IMR-90 (cell line): Measurements from ENCODE around the gene CHTF8. TPM values are rescaled to one million over a fixed set of nuclear protein-coding genes. Genes with fewer than 3 reads are reported as not detected.

ENCODE experiments used
- ATAC-seq: fragments of 200-7000 bp; cut with Tn5 transposase; 2 replicates; pipeline ENCODE4 v1.9.1; 2020; ENCODE audit warnings: low read depth, mild to moderate bottlenecking, moderate library complexity
- BruUV-seq: library from RNA; stranded (reverse); fragments of 400-500 nt; replicated peaks from 2 replicates; lab custom pipeline; 2021; lab: Mats Ljungman, UMichigan
- CTCF ChIA-PET: fragments of 300-600 bp; formaldehyde crosslinking; extraction: SDS; loops from one replicate; lab custom pipeline; 2021; ENCODE audit warnings: antibody characterized with exemption; lab: Yijun Ruan, JAX
- POLR2A ChIA-PET: fragments of 300-600 bp; sonication (Branson Sonifier 250); formaldehyde crosslinking; loops from one replicate; lab custom pipeline; 2022; ENCODE audit warnings: antibody characterized with exemption; ENCODE audit not compliant: unreplicated experiment; lab: Charles Lee
- DNase-seq: peaks from one replicate; pipeline ENCODE4 v3.0.0; 2013
- H2AFZ ChIP-seq: replicated peaks from 2 replicates; pipeline ENCODE3; 2013; ENCODE audit warnings: low read length, mild to moderate bottlenecking; ENCODE audit not compliant: poor library complexity
- H2AK5ac ChIP-seq: 2 replicates; pipeline ENCODE4 v1.6.1; 2013; ENCODE audit warnings: low read depth, low read length, inconsistent platforms
- H2AK9ac ChIP-seq: replicated peaks from 2 replicates; pipeline ENCODE3; 2013; ENCODE audit warnings: mild to moderate bottlenecking, low read depth, low read length, moderate library complexity; ENCODE audit not compliant: poor library complexity
- H2BK120ac ChIP-seq: 2 replicates; pipeline ENCODE4 v1.6.1; 2013; ENCODE audit warnings: low read depth, low read length, inconsistent platforms
- H2BK15ac ChIP-seq: 3 replicates; pipeline ENCODE4 v1.6.1; 2013; ENCODE audit warnings: low read depth, low read length, inconsistent platforms
- H2BK20ac ChIP-seq: 2 replicates; pipeline ENCODE4 v1.6.1; 2013; ENCODE audit warnings: low read depth, mild to moderate bottlenecking, inconsistent platforms, low read length, moderate library complexity
- H2BK5ac ChIP-seq: 2 replicates; pipeline ENCODE4 v1.6.1; 2013; ENCODE audit warnings: mild to moderate bottlenecking, low read depth, low read length, inconsistent platforms; ENCODE audit not compliant: poor library complexity, severe bottlenecking
- H3K14ac ChIP-seq: replicated peaks from 2 replicates; pipeline ENCODE4 v1.6.1; 2013; ENCODE audit warnings: low read depth, low read length, inconsistent platforms
- H3K18ac ChIP-seq: 2 replicates; pipeline ENCODE4 v1.6.1; 2013; ENCODE audit warnings: low read depth, low read length, control low read depth
- H3K23ac ChIP-seq: 2 replicates; pipeline ENCODE4 v1.6.1; 2013; ENCODE audit warnings: low read depth, low read length, inconsistent platforms
- H3K27ac ChIP-seq: 2 replicates; pipeline ENCODE4 v1.5.1; 2013; ENCODE audit warnings: mild to moderate bottlenecking, control low read depth, low read length; ENCODE audit not compliant: insufficient read depth
- H3K27me3 ChIP-seq: 2 replicates; pipeline ENCODE4 v1.6.1; 2013; ENCODE audit warnings: low read length; ENCODE audit not compliant: control insufficient read depth, insufficient read depth
- H3K36me3 ChIP-seq: 2 replicates; pipeline ENCODE4 v1.6.1; 2013; ENCODE audit warnings: low read length, mixed read lengths; ENCODE audit not compliant: control insufficient read depth, insufficient read depth
- H3K4ac ChIP-seq: 2 replicates; pipeline ENCODE4 v1.6.1; 2013; ENCODE audit warnings: low read depth, low read length, inconsistent platforms
- H3K4me1 ChIP-seq: 2 replicates; pipeline ENCODE4 v1.6.1; 2013; ENCODE audit warnings: low read length, mixed read lengths; ENCODE audit not compliant: control insufficient read depth, insufficient read depth
- H3K4me2 ChIP-seq: 2 replicates; pipeline ENCODE4 v1.6.1; 2013; ENCODE audit warnings: low read depth, mild to moderate bottlenecking, control low read depth, low read length, moderate library complexity
- H3K4me3 ChIP-seq: 2 replicates; pipeline ENCODE4 v1.5.1; 2013; ENCODE audit warnings: low read depth, mild to moderate bottlenecking, control low read depth, low read length, moderate library complexity; ENCODE audit not compliant: insufficient read depth
- H3K56ac ChIP-seq: 2 replicates; pipeline ENCODE4 v1.6.1; 2013; ENCODE audit warnings: low read length, inconsistent platforms; ENCODE audit not compliant: insufficient read depth; ENCODE audit errors: extremely low read depth
- H3K79me1 ChIP-seq, 2 experiments: 2 replicates each; pipeline ENCODE4 v1.6.1; 2013; ENCODE audit warnings: low read length in 2 of 2, inconsistent platforms in 1 of 2, low read depth in 1 of 2
- H3K9ac ChIP-seq: 2 replicates; pipeline ENCODE4 v1.6.1; 2013; ENCODE audit warnings: low read depth, low read length, control low read depth
- H3K9me1 ChIP-seq: 2 replicates; pipeline ENCODE4 v1.6.1; 2013; ENCODE audit warnings: low read length, inconsistent platforms; ENCODE audit not compliant: insufficient read depth
- H3K9me3 ChIP-seq: 2 replicates; pipeline ENCODE4 v1.6.1; 2013; ENCODE audit warnings: low read length; ENCODE audit not compliant: control insufficient read depth, insufficient read depth
- H4K20me1 ChIP-seq: 2 replicates; pipeline ENCODE4 v1.6.1; 2013; ENCODE audit warnings: low read length, inconsistent platforms; ENCODE audit not compliant: insufficient read depth
- H4K5ac ChIP-seq: 2 replicates; pipeline ENCODE4 v1.6.1; 2013; ENCODE audit warnings: mild to moderate bottlenecking, low read depth, low read length, control low read depth
- H4K8ac ChIP-seq, 2 experiments: 2 replicates each; pipeline ENCODE4 v1.6.1; 2013; ENCODE audit warnings: low read depth in 2 of 2, low read length in 2 of 2, control low read depth in 1 of 2, inconsistent platforms in 1 of 2
- H4K91ac ChIP-seq: 2 replicates; pipeline ENCODE4 v1.6.1; 2013; ENCODE audit warnings: low read depth, low read length, inconsistent platforms; ENCODE audit not compliant: insufficient read depth
- BHLHE40 ChIP-seq: fragments of 150-350 bp; IDR thresholded peaks from 2 replicates; pipeline ENCODE4 v1.6.1; 2016; ENCODE audit warnings: mild to moderate bottlenecking, low read depth, low read length
- CHD1 ChIP-seq: IDR thresholded peaks from 2 replicates; pipeline ENCODE4 v1.6.1; 2012; ENCODE audit warnings: low read depth, low read length, improper control_type of control experiment
- CTCF ChIP-seq: conservative IDR thresholded peaks from 2 replicates; pipeline ENCODE4 v1.5.1; 2012; ENCODE audit warnings: mild to moderate bottlenecking, low read depth, low read length, improper control_type of control experiment
- FOS ChIP-seq: fragments of 150-350 bp; IDR thresholded peaks from 2 replicates; pipeline ENCODE4 v1.6.1; 2016; ENCODE audit warnings: low read depth, low read length
- MAFK ChIP-seq: IDR thresholded peaks from 2 replicates; pipeline ENCODE4 v1.6.1; 2012; ENCODE audit warnings: low read depth, low read length, improper control_type of control experiment
- MAZ ChIP-seq: IDR thresholded peaks from 2 replicates; pipeline ENCODE4 v1.6.1; 2012; ENCODE audit warnings: low read depth, mild to moderate bottlenecking, low read length, improper control_type of control experiment, moderate library complexity, borderline replicate concordance
- MXI1 ChIP-seq: IDR thresholded peaks from 2 replicates; pipeline ENCODE4 v1.6.1; 2012; ENCODE audit warnings: low read depth, mild to moderate bottlenecking, low read length, moderate library complexity, borderline replicate concordance
- POLR2A ChIP-seq: IDR thresholded peaks from 2 replicates; pipeline ENCODE4 v1.6.1; 2012; ENCODE audit warnings: mild to moderate bottlenecking, low read depth, low read length
- RAD21 ChIP-seq: IDR thresholded peaks from 2 replicates; pipeline ENCODE4 v1.6.1; 2012; ENCODE audit warnings: low read length, improper control_type of control experiment
- RCOR1 ChIP-seq: IDR thresholded peaks from 2 replicates; pipeline ENCODE4 v1.6.1; 2012; ENCODE audit warnings: mild to moderate bottlenecking, low read length, improper control_type of control experiment; ENCODE audit not compliant: insufficient replicate concordance
- RFX5 ChIP-seq: IDR thresholded peaks from 2 replicates; pipeline ENCODE4 v1.8.0; 2012; ENCODE audit warnings: low read depth, mild to moderate bottlenecking, low read length, moderate library complexity
- WGBS, 2 experiments: methylation state at CpG; one replicate each; pipeline versions ENCODE4 v1.1.5 to v1.1.7; 2013; ENCODE audit warnings: missing lambda C conversion rate in 2 of 2; ENCODE audit not compliant: insufficient read length in 1 of 2; ENCODE audit errors: extremely low coverage in 2 of 2; 5-methylcytosine and 5-hydroxymethylcytosine counted together
- dilution Hi-C: fragments of 300-500 bp; cut with HindIII; formaldehyde crosslinking; loops from one replicate; pipeline ENCODE4 v1.14.3; 2018; ENCODE audit warnings: low sequenced_read_pairs; ENCODE audit not compliant: unreplicated experiment
- in situ Hi-C: fragments of 300-500 bp; cut with MboI; formaldehyde crosslinking; loops from 3 replicates; pipeline ENCODE4 v1.14.3; 2019; ENCODE audit warnings: low sequenced_read_pairs, inconsistent platforms, mixed read lengths
- intact Hi-C: fragments of 100-400 bp; cut with micrococcal nuclease; formaldehyde crosslinking; loops from 2 replicates; pipeline ENCODE4 v1.10.0; 2022
- polyA plus RNA-seq, 3 experiments: library from polyadenylated mRNA; depleted of rRNA; stranded (reverse); fragments of >200 nt; gene quantifications; 2 replicates each; pipeline ENCODE4 v1.2.3, GENCODE V29; 2012; ENCODE audit warnings: low replicate concordance in 1 of 3
- total RNA-seq: library from RNA; depleted of rRNA; stranded (reverse); fragments of >200 nt; gene quantifications from 2 replicates; pipeline ENCODE4 v1.2.3, GENCODE V29; 2012

CHTF8 gene
- total and polyA plus RNA-seq, 2 of the 4 experiments (the other 2 are of a cell fraction), result 47.1 to 122 TPM

- Histone ChIP-seq H3K4me2 (no peak overlapping the region), H3K79me1 (no peaks in the 10 kb centered on the region), H3K9me3 (no peaks in the 10 kb centered on the region), H2AK9ac (no peak overlapping the region), H3K9me1 (no peaks in the 10 kb centered on the region; the same call in 1 of the 2 replicates), H4K8ac (no peak overlapping the region), H3K23ac (no peak overlapping the region), H2BK15ac (no peak overlapping the region), H3K27ac (no peak overlapping the region), H3K56ac (no peak overlapping the region), H3K9ac (no peak overlapping the region), H3K18ac (no peak overlapping the region), H3K14ac (no peak overlapping the region), H3K4me1 (no peaks in the 10 kb centered on the region), H2AFZ (no peak overlapping the region), H4K20me1 (no peaks in the 10 kb centered on the region), H3K27me3 (no peaks in the 10 kb centered on the region), H3K4me3 (no peak overlapping the region), H3K4ac (no peak overlapping the region), H2BK120ac (no peak overlapping the region), H3K36me3 (no peaks in the 10 kb centered on the region), H4K5ac (no peak overlapping the region), H4K91ac (no peak overlapping the region), H2AK5ac (no peak overlapping the region), H2BK20ac (no peak overlapping the region), H2BK5ac (no peak overlapping the region)
- CTCF ChIA-PET, result no interaction called here
- dilution Hi-C loops, result no loop called here
- BruUV-seq, result no TSS peak
- DNase-seq (no peak), ATAC-seq (no peak)
- POLR2A ChIA-PET, result no interaction called here
- TF ChIP-seq CTCF (no peak), MAFK (no peak), FOS (no peak), CHD1 (no peak), RCOR1 (no peak), RFX5 (no peak), POLR2A (no peak), MXI1 (no peak), RAD21 (no peak), BHLHE40 (no peak), MAZ (no peak)
- intact Hi-C loops, result no loop called here
- in situ Hi-C loops, result no loop called here
- 94% methylated on average over 4 of the region's 6 CpGs; no CpG with 5 or more reads in 1 of the 2 experiments for WGBS, 2 experiments
Observed at GRCh38 chr16:69095193-69095592, 37.2 kb downstream of the CHTF8 start.
